OCI-LY7 (cell line): Measurements from ENCODE around the gene CCDC179. TPM values are rescaled to one million over a fixed set of nuclear protein-coding genes. Genes with fewer than 3 reads are reported as not detected.

Experiments used
- BruUV-seq: library from RNA; stranded (reverse); fragments of 400-500 nt; replicated peaks from 2 replicates; lab custom pipeline; 2021; lab: Mats Ljungman, UMichigan
- CTCF ChIA-PET: fragments of 300-600 bp; sonication (Branson Sonifier 250); formaldehyde crosslinking; loops from one replicate; lab custom pipeline; 2022; ENCODE audit warnings: antibody characterized with exemption; ENCODE audit not compliant: unreplicated experiment; lab: Charles Lee
- POLR2A ChIA-PET: fragments of 300-600 bp; sonication (Branson Sonifier 250); formaldehyde crosslinking; loops from one replicate; lab custom pipeline; 2022; ENCODE audit warnings: antibody characterized with exemption; lab: Charles Lee
- DNase-seq: peaks from one replicate; pipeline ENCODE4 v3.0.0-alpha.2; 2015; ENCODE audit warnings: low spot score
- H2AFZ ChIP-seq: fragments of 200-600 bp; sonication (generic), shearing (Covaris generic); 2 replicates; pipeline ENCODE4 v1.6.1; 2014; ENCODE audit warnings: mild to moderate bottlenecking, antibody characterized with exemption, low read length, moderate library complexity
- H3K27ac ChIP-seq: fragments of 200-600 bp; sonication (generic); 2 replicates; pipeline ENCODE4 v1.5.1; 2014; ENCODE audit warnings: mixed run types, low read depth, mild to moderate bottlenecking, moderate library complexity, low read length, inconsistent platforms; ENCODE audit not compliant: poor library complexity, severe bottlenecking
- H3K36me3 ChIP-seq: fragments of 200-600 bp; sonication (generic); 2 replicates; pipeline ENCODE4 v1.6.1; 2014; ENCODE audit warnings: mild to moderate bottlenecking, antibody characterized with exemption, low read length, moderate library complexity, mixed read lengths; ENCODE audit not compliant: insufficient read depth
- H3K4me1 ChIP-seq: fragments of 200-600 bp; sonication (generic); 2 replicates; pipeline ENCODE4 v1.5.1; 2014; ENCODE audit warnings: mild to moderate bottlenecking, low read length; ENCODE audit not compliant: insufficient read depth, poor library complexity, severe bottlenecking
- H3K4me2 ChIP-seq: fragments of 200-600 bp; sonication (generic); 2 replicates; pipeline ENCODE4 v1.6.1; 2014; ENCODE audit warnings: mild to moderate bottlenecking, low read length
- H3K4me3 ChIP-seq: fragments of 200-600 bp; sonication (generic); 2 replicates; pipeline ENCODE4 v1.5.1; 2014; ENCODE audit warnings: mild to moderate bottlenecking, low read depth, low read length; ENCODE audit not compliant: poor library complexity, severe bottlenecking
- H3K79me2 ChIP-seq: fragments of 200-600 bp; sonication (generic); 2 replicates; pipeline ENCODE4 v1.6.1; 2016; ENCODE audit warnings: low read depth, mild to moderate bottlenecking, low read length, moderate library complexity, mixed read lengths; ENCODE audit not compliant: insufficient read depth
- H3K9me2 ChIP-seq: fragments of 200-600 bp; sonication (generic); 2 replicates; pipeline ENCODE4 v1.6.1; 2016; ENCODE audit warnings: mild to moderate bottlenecking, low read length, mixed read lengths; ENCODE audit not compliant: insufficient read depth
- H3K9me3 ChIP-seq: fragments of 200-600 bp; sonication (generic); 2 replicates; pipeline ENCODE4 v1.6.1; 2014; ENCODE audit warnings: mild to moderate bottlenecking, mixed run types, low read length, mixed read lengths
- H4K20me1 ChIP-seq: fragments of 200-600 bp; sonication (generic); 2 replicates; pipeline ENCODE4 v1.6.1; 2014; ENCODE audit warnings: mild to moderate bottlenecking, antibody characterized with exemption, low read length, moderate library complexity, mixed read lengths; ENCODE audit not compliant: insufficient read depth
- CTCF ChIP-seq: fragments of 200-600 bp; sonication (generic); conservative IDR thresholded peaks from 2 replicates; pipeline ENCODE4 v1.5.1; 2014; ENCODE audit warnings: mild to moderate bottlenecking, antibody characterized with exemption, low read length, moderate library complexity, mixed read lengths
- EZH2phosphoT487 ChIP-seq: fragments of 200-600 bp; sonication (generic); IDR thresholded peaks from 2 replicates; pipeline ENCODE4 v1.6.1; 2018; ENCODE audit warnings: low read depth, borderline replicate concordance, mild to moderate bottlenecking, mixed run types, antibody characterized with exemption, low read length, moderate library complexity, mixed read lengths
- intact Hi-C: fragments of 100-400 bp; cut with micrococcal nuclease; formaldehyde crosslinking; loops from one replicate; pipeline ENCODE4 v1.10.0; 2022; ENCODE audit not compliant: unreplicated experiment
- total RNA-seq, 2 experiments: library from RNA; depleted of rRNA in 1 of 2; stranded (reverse); fragments of >200 nt in 1 of 2; shearing (Covaris generic) in 1 of 2; gene quantifications; 2 replicates each; pipeline ENCODE4 v1.2.3, GENCODE V29; 2014 to 2022

The CCDC179 gene
- total RNA-seq, 2 experiments from 2014 or later: not detected

- Histone ChIP-seq H2AFZ (no peak overlapping the region), H3K4me2 (no peak overlapping the region), H3K9me2 (no peaks in the 10 kb centered on the region), H3K4me3 (no peak overlapping the region), H3K4me1 (no peaks in the 10 kb centered on the region), H3K9me3 (no peaks in the 10 kb centered on the region), H4K20me1 (no peaks in the 10 kb centered on the region), H3K27ac (no peak overlapping the region), H3K79me2 (no peaks in the 10 kb centered on the region), H3K36me3 (no peaks in the 10 kb centered on the region)
- ChIA-PET POLR2A (interaction anchor here (0.5 kb wide), 1 partner anchor 274 kb away, joined by 3 read pairs; no protein-coding TSS in a partner anchor), CTCF (no interaction called here)
- TF ChIP-seq EZH2phosphoT487 (no peak), CTCF (no peak)
- intact Hi-C loops: no loop called here
- DNase-seq: no peak
- BruUV-seq: no TSS peak
Measured at GRCh38 chr11:22859756-22860155, 518 bp downstream of the CCDC179 start.

GRCh38 chr11:22851477-22851876 lies 8.8 kb downstream of the CCDC179 start:
- no peaks in the 10 kb centered on the region for H3K9me3 ChIP-seq
- H3K79me2 ChIP-seq: no peaks in the 10 kb centered on the region
- no peak overlapping the region for H2AFZ ChIP-seq
- no peak overlapping the region for H3K4me3 ChIP-seq
- no peak overlapping the region for H3K27ac ChIP-seq
- H3K4me2 ChIP-seq: no peak overlapping the region
- H4K20me1 ChIP-seq: no peaks in the 10 kb centered on the region
- intact Hi-C loops: no loop called here
- no peaks in the 10 kb centered on the region for H3K36me3 ChIP-seq
- no peaks in the 10 kb centered on the region for H3K9me2 ChIP-seq
- TF ChIP-seq EZH2phosphoT487 (no peak), CTCF (no peak)
- ChIA-PET CTCF (no interaction called here), POLR2A (interaction anchor here (0.6 kb wide), 1 partner anchor 1132 kb away, joined by 3 read pairs; no protein-coding TSS in a partner anchor)
- no peaks in the 10 kb centered on the region for H3K4me1 ChIP-seq
- DNase-seq: no peak
- no TSS peak for BruUV-seq

GRCh38 chr11:22846726-22847125 lies 13.5 kb downstream of the CCDC179 start:
- no peaks in the 10 kb centered on the region for H4K20me1 ChIP-seq
- intact Hi-C loops: no loop called here
- H3K4me3 ChIP-seq: no peak overlapping the region
- TF ChIP-seq CTCF: no peak
- TF ChIP-seq EZH2phosphoT487: no peak
- H3K36me3 ChIP-seq: no peaks in the 10 kb centered on the region
- POLR2A ChIA-PET: no interaction called here
- H3K79me2 ChIP-seq: no peaks in the 10 kb centered on the region
- no peaks in the 10 kb centered on the region for H3K9me3 ChIP-seq
- CTCF ChIA-PET: no interaction called here
- H3K27ac ChIP-seq: no peak overlapping the region
- BruUV-seq: no TSS peak
- no peak overlapping the region for H2AFZ ChIP-seq
- no peak for DNase-seq
- H3K4me2 ChIP-seq: no peak overlapping the region
- no peaks in the 10 kb centered on the region for H3K9me2 ChIP-seq
- no peaks in the 10 kb centered on the region for H3K4me1 ChIP-seq
